Fibroblast of peridontal ligament (primary cell): ENCODE results near the gene UNC93B1.

Experiments used
- DNase-seq: peaks from one replicate; pipeline ENCODE4 v3.0.0-alpha.2; 2010; ENCODE audit errors: extremely low read depth

Gene UNC93B1

DNA sequence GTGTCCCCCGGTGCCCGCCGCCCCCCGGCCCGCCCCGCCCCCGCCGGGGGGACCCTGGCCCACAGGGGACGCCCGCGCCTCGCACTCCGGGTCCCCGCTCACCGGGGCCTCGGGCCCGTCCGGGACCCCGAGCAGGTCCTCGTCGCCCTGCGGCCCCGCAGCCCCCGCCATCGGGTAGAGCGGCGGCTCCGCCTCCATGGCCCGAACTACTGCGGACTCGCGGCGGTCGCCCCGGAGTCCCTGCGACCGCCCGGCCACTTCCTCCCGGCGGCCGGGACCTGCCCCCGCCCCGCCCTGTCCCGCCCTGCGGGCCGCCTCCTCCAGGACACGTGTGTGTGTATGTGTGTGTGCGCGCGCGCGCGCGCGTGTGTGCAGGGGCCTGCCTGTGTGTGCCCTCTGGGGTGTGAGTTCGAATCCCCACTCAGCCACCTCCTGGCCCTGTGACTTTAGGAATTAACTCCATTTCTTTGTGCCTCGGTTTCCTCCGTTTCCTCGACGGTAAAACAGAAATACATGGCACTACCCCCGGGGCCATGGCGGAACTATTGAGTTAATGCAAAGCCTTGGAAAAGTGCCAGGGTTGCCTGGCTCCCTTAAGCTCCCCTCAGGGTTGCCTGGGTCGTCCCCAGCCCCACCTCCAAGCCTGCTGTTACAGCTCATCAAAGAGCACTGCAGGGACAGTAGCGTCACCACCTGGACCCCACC, at the start of gene UNC93B1:
Gene UNC93B1, minus strand, starts transcription at position 252 of the 705 bp plus-strand sequence. Its CDS starts 54 bp downstream, at position 198.
- peak; percentile 62 for DNase-seq

GRCh38 chr11:68053117-68053516, 49.2 kb upstream of the UNC93B1 start:
- DNase-seq = no peak

DNA sequence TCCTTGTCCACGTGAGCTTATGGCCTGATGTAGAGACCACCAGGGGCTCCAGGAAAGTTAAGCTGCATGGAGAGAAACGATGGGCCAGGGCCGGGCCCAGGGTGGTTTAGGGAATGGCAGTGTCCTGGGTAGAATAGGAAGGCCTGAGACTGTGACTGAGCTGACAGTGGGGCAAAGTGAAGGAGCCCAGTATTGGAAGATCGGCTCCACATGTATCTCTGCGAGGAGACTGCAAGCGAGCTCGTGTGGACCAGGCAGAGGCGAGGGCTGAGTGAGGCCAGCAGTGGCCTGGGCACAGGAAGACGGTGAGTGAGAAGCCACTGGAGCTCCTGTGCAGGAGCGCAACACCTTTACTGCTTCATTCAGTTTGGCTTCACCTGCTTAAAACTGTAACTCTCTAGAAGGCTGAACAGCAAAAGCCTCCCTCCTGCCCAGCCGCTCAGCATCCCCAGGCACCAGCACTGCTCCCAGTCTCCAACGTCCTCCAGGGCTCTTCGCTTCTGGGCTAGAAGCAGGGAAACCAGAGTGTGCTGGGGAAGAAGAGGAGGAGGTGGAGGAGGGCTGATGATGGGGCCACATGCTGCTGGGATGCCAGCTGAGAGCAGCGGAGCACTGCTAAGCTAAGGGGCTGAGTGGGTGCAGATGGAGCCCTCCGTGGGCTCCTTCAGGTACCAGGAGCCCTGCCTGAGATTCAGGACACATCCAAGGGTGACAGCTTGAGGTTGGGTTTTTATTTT, 48.4 kb upstream of the UNC93B1 start:
- no peak for DNase-seq

GRCh38 chr11:68051191-68052136, 47.6 kb upstream of the UNC93B1 start:
- no peak for DNase-seq

DNA sequence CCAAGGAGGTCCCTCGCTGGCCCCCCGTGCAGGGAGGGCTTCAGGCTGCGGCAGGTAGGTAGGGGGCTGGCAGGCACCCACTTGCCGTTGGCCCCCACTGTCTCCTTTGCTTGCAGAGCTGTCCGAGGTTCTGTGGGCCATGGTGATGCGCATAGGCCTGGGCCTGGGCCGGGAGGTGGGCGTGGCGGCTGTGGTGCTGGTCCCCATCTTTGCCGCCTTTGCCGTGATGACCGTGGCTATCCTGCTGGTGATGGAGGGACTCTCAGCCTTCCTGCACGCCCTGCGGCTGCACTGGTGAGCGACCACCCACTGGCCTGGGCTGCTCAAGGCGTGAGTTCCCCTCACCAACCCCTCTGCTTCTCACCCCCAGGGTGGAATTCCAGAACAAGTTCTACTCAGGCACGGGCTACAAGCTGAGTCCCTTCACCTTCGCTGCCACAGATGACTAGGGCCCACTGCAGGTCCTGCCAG, 46.5 kb upstream of the UNC93B1 start:
- no peak for DNase-seq

GRCh38 chr11:68049509-68050370, 45.8 kb upstream of the UNC93B1 start:
- no peak for DNase-seq

GRCh38 chr11:68048681-68049508, 45.0 kb upstream of the UNC93B1 start:
- no peak for DNase-seq

- no peak for DNase-seq
Measured at GRCh38 chr11:68047437-68048290, 43.8 kb upstream of the UNC93B1 start.

DNA sequence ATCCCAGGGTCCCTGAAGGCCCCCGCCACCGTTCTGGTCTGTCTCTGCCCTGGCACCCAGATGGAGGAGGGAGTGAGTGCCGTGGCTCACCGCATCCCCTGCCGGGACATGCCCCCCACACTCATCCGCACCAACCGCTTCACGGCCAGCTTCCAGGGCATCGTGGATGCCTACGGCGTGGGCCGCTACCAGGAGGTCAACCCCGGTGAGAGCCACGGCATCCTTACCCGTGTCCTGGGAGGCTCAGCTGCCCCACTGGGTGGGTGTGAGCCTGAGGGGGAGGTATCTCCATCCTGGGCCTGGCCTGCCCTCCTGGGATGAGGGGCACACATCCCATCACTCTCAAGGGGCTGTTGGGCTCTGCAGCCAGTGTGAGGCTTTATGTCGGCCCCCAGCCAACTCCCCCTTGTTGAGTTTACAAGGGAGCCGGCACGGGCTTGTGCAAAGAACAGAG, 41.0 kb upstream of the UNC93B1 start:
- DNase-seq = no peak

- no peak for DNase-seq
Measured at GRCh38 chr11:68044145-68044813, 40.4 kb upstream of the UNC93B1 start.

- no peak for DNase-seq
Measured at GRCh38 chr11:68043349-68044144, 39.6 kb upstream of the UNC93B1 start.

- no peak for DNase-seq
Measured at GRCh38 chr11:68043029-68043348, 39.1 kb upstream of the UNC93B1 start.

GRCh38 chr11:68042219-68043028, 38.5 kb upstream of the UNC93B1 start:
- DNase-seq = no peak

GRCh38 chr11:68041617-68042218, 37.8 kb upstream of the UNC93B1 start:
- DNase-seq = no peak

- no peak for DNase-seq
Measured at GRCh38 chr11:68040957-68041591, 37.2 kb upstream of the UNC93B1 start.
